ENCODE results near the gene FCGBP.
"Not testable (repeated sequence)": the region's sequence is repeated elsewhere in the genome, so short reads cannot be mapped to it uniquely, and the experiment has no call there.

Gene FCGBP

DNA sequence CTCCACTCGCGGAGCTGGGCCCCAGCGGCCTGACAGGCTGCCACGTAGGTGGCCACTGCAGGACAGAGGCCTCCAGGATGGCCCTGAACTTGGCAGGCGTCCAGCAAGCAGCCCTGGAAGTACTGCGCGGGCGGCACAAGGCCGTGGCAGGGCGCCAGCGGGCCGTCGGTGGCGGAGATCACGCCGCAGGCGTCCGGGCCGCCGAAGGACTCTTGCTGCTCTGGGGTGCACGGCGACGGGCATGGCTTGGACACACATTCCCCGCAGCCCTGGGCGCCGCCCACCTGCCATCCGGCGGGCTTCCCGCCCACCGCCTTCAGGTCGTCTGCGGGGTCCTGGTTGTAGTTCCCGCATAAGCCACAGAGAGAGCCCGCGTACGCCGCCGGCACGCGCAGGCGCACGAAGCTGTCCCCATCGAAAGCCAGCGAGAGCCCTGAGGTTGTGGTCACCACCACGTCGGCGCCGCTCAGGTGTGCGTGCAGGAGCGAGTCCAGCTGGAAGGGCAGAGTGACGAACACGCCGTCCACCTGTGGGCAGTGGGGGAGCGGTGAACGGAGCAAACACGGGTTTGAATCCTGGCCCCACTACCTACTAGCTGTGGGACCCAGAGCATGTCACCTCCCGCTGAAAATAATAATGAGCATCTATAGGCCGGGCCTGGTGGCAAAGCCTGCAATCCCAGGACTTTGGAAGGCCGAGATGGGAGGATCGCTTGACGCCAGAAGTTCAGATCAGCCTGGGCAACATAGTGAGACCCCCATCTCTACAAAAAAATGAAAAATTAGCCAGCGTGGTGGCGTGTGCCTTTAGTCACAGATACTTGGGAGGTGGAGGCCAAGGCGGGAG is 42.6 kb downstream of the FCGBP start:
- not testable (repeated sequence) for H3K4me3 ChIP-seq (ENCODE audit: low read length); H3K27me3 ChIP-seq (ENCODE audit: control insufficient read depth, insufficient read depth, low read length); H3K27ac ChIP-seq (ENCODE audit: low read depth, low read length); H3K36me3 ChIP-seq (ENCODE audit: control insufficient read depth, insufficient read depth, low read length); H3K4me1 ChIP-seq (ENCODE audit: control insufficient read depth, insufficient read depth, low read length); H3K9ac ChIP-seq (ENCODE audit: low read length)

- H3K36me3 ChIP-seq (ENCODE audit: control insufficient read depth, insufficient read depth, low read length), result peaks cover 5% of the 10 kb centered on the region
- no peak overlapping the region for H3K4me3 ChIP-seq (ENCODE audit: low read length)
- H3K4me1 ChIP-seq (ENCODE audit: control insufficient read depth, insufficient read depth, low read length), result no peaks in the 10 kb centered on the region
- no peak overlapping the region for H3K9ac ChIP-seq (ENCODE audit: low read length)
- H3K27me3 ChIP-seq (ENCODE audit: control insufficient read depth, insufficient read depth, low read length), result no peaks in the 10 kb centered on the region
- H3K27ac ChIP-seq (ENCODE audit: low read depth, low read length), result no peak overlapping the region
Observed at GRCh38 chr19:39890755-39891551, 43.5 kb downstream of the FCGBP start.

DNA sequence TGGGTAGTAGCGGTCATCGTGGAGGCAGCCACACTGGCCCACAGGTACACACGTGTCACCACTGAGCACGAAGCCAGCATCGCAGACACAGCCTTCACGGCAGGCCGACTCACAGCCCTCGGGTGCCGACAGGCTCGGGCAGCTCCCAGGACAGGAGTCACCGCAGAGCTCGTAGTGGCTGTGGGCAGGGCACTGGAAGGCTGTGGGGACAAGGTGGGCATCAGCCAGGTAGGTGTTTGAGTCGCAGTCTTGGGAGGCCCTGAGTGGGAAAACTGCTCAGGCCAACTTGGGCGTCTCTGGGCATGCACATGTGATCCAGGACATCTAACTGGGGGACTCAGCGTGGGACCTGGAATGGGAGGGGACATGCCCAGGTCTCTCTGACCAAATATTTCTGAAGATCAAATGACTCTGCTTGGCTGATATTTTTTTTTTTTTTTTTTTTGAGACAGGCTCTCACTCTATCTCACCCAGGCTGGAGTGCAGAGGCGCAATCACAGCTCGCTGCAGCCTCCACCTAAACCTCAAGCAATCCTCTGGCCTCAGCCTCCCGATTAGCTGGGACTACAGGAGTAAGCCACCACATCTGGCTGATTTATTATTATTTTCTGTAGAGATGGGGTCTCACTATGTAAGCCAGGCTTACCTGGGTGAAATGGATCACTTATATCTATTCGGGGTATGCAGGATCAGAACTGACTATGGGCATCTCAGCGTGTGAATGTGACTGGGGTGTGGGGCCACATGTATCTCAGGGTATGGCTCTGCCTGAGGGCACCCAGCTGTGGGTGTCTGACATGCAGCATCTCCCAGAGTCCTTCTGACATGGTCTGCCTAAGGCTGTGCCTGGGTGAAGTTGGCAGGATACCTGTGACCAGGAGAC is 44.3 kb downstream of the FCGBP start:
- H3K27ac ChIP-seq (ENCODE audit: low read depth, low read length); H3K4me1 ChIP-seq (ENCODE audit: control insufficient read depth, insufficient read depth, low read length); H3K36me3 ChIP-seq (ENCODE audit: control insufficient read depth, insufficient read depth, low read length); H3K27me3 ChIP-seq (ENCODE audit: control insufficient read depth, insufficient read depth, low read length); H3K4me3 ChIP-seq (ENCODE audit: low read length); H3K9ac ChIP-seq (ENCODE audit: low read length): not testable (repeated sequence)

DNA sequence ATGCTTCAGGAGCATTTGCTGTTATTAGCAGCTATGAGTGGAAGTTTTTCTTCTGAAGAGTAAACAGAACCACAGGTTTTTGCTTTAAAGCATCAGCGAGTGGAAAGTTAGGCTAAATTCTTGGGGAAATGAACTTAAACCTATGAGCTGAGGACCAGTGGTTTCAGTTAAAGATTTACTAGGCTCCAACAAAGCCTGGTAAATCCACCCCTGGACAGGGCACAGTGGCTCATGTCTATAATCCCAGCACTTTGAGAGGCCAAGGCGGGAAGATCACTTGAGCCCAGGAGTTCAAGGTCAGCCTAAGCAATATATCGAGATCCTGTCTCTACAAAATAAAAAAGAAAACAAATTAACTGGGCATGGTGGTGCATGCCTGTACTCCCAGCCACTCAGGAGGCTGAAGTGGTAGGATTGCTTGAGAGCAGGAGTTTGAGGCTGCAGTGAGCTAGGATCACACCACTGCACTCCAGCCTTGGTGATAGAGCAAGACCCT is 46.9 kb downstream of the FCGBP start:
- not testable (repeated sequence) for H3K4me3 ChIP-seq (ENCODE audit: low read length); H3K36me3 ChIP-seq (ENCODE audit: control insufficient read depth, insufficient read depth, low read length); H3K27ac ChIP-seq (ENCODE audit: low read depth, low read length); H3K9ac ChIP-seq (ENCODE audit: low read length); H3K27me3 ChIP-seq (ENCODE audit: control insufficient read depth, insufficient read depth, low read length); H3K4me1 ChIP-seq (ENCODE audit: control insufficient read depth, insufficient read depth, low read length)

DNA sequence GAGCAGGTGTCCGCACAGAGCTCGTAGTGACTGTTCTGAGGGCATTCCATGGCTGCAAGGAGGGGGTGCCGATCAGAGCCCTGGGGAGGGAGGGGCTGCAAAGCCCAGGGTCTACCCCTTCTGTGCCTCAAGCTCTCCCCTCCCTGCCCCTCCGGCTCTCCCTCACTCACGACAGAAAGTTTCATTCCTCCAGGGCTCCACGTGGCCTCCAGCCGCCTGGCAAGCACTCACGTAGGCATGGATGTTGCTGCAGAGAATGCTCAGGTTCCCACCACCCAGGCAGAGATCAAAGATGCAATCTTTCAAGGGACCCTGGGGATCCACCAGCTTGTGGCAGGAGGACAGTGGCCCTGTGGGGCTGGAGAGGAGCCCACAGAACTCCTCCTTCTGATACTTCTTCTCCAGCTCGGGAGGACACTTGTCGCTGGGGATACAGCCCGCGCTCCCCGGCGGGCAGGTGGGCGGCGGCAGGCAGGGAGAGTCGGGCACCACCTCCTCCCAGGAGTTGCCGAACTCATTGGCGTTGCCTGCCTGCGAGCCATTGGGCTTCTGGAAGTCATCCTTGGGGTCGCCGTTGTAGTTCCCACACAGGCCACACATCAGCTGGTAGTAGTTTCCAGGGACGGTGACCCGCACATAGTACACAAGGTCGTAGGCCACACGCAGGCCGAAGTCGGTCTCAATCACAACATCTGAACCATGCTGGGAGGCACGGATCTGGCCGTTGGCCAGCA is 48.4 kb downstream of the FCGBP start:
- not testable (repeated sequence) for H3K4me1 ChIP-seq (ENCODE audit: control insufficient read depth, insufficient read depth, low read length); H3K9ac ChIP-seq (ENCODE audit: low read length); H3K4me3 ChIP-seq (ENCODE audit: low read length); H3K27ac ChIP-seq (ENCODE audit: low read depth, low read length); H3K27me3 ChIP-seq (ENCODE audit: control insufficient read depth, insufficient read depth, low read length); H3K36me3 ChIP-seq (ENCODE audit: control insufficient read depth, insufficient read depth, low read length)

GRCh38 chr19:39884721-39885120 is 49.7 kb downstream of the FCGBP start:
- H3K36me3 ChIP-seq (ENCODE audit: control insufficient read depth, insufficient read depth, low read length); H3K4me3 ChIP-seq (ENCODE audit: low read length); H3K9ac ChIP-seq (ENCODE audit: low read length); H3K4me1 ChIP-seq (ENCODE audit: control insufficient read depth, insufficient read depth, low read length); H3K27me3 ChIP-seq (ENCODE audit: control insufficient read depth, insufficient read depth, low read length); H3K27ac ChIP-seq (ENCODE audit: low read depth, low read length): not testable (repeated sequence)

Measured in rectal smooth muscle tissue (tissue), 1 donor.